Mesendoderm (in vitro differentiated cells): ENCODE measurements around the gene CTCFL.

Source experiments
- DNase-seq: peaks from one replicate; pipeline ENCODE4 v3.0.0; 2013
- H2AK5ac ChIP-seq: 2 replicates; pipeline ENCODE4 v1.6.1; 2013; ENCODE audit warnings: low read length, inconsistent platforms
- H2BK120ac ChIP-seq: 2 replicates; pipeline ENCODE4 v1.6.1; 2013; ENCODE audit warnings: low read depth, mild to moderate bottlenecking, low read length, moderate library complexity, mixed read lengths
- H2BK15ac ChIP-seq: replicated peaks from 2 replicates; pipeline ENCODE4 v1.6.1; 2013; ENCODE audit warnings: low read depth, mild to moderate bottlenecking, moderate library complexity
- H2BK5ac ChIP-seq: 2 replicates; pipeline ENCODE4 v1.6.1; 2013; ENCODE audit warnings: low read length, inconsistent platforms
- H3K18ac ChIP-seq: 2 replicates; pipeline ENCODE4 v1.6.1; 2013; ENCODE audit warnings: mild to moderate bottlenecking, low read length, mixed read lengths
- H3K23ac ChIP-seq: one replicate; pipeline ENCODE4 v1.6.1; 2013; ENCODE audit warnings: low read length
- H3K27ac ChIP-seq: 2 replicates; pipeline ENCODE4 v1.5.1; 2013; ENCODE audit warnings: low read depth, mild to moderate bottlenecking, inconsistent platforms, low read length, moderate library complexity
- H3K27me3 ChIP-seq: 2 replicates; pipeline ENCODE4 v1.6.1; 2013; ENCODE audit warnings: low read length, control low read depth, mild to moderate bottlenecking, inconsistent platforms; ENCODE audit not compliant: insufficient read depth, poor library complexity
- H3K36me3 ChIP-seq: 2 replicates; pipeline ENCODE4 v1.6.1; 2013; ENCODE audit warnings: low read length, inconsistent platforms; ENCODE audit not compliant: control insufficient read depth, insufficient read depth
- H3K4ac ChIP-seq: one replicate; pipeline ENCODE4 v1.6.1; 2013; ENCODE audit warnings: low read depth, mild to moderate bottlenecking, low read length, moderate library complexity
- H3K4me1 ChIP-seq: 2 replicates; pipeline ENCODE4 v1.6.1; 2013; ENCODE audit warnings: low read depth, low read length, inconsistent platforms; ENCODE audit not compliant: control insufficient read depth
- H3K4me2 ChIP-seq: 2 replicates; pipeline ENCODE4 v1.6.1; 2013; ENCODE audit warnings: low read length
- H3K4me3 ChIP-seq: 2 replicates; pipeline ENCODE4 v1.5.1; 2013; ENCODE audit warnings: mild to moderate bottlenecking, low read length
- H3K56ac ChIP-seq: one replicate; pipeline ENCODE4 v1.6.1; 2013; ENCODE audit warnings: low read length
- H3K79me1 ChIP-seq: 2 replicates; pipeline ENCODE4 v1.6.1; 2013; ENCODE audit warnings: low read length, inconsistent platforms
- H3K79me2 ChIP-seq: 2 replicates; pipeline ENCODE4 v1.6.1; 2013; ENCODE audit warnings: mild to moderate bottlenecking, low read length; ENCODE audit not compliant: control insufficient read depth, insufficient read depth
- H3K9ac ChIP-seq: 2 replicates; pipeline ENCODE4 v1.6.1; 2013; ENCODE audit warnings: low read length, inconsistent platforms
- H4K5ac ChIP-seq: one replicate; pipeline ENCODE4 v1.6.1; 2013; ENCODE audit warnings: low read length
- H4K8ac ChIP-seq: one replicate; pipeline ENCODE4 v1.6.1; 2013; ENCODE audit warnings: low read depth, mild to moderate bottlenecking, control low read depth, low read length, moderate library complexity
- WGBS: extraction: QIAGEN DNeasy Blood & Tissue Kit; methylation state at CpG from one replicate; pipeline ENCODE4 v1.1.7; 2013; ENCODE audit warnings: low lambda C conversion rate, missing lambda C conversion rate; ENCODE audit not compliant: insufficient coverage; ENCODE audit errors: extremely low coverage; 5-methylcytosine and 5-hydroxymethylcytosine counted together

Gene CTCFL

GRCh38 chr20:57476641-57477461, 48.1 kb downstream of the CTCFL start:
- no peak overlapping the region for H3K27ac ChIP-seq
- no peaks in the 10 kb centered on the region for H3K79me2 ChIP-seq
- H4K5ac ChIP-seq = no peak overlapping the region
- DNase-seq = no peak
- no peak overlapping the region for H3K23ac ChIP-seq
- H3K9ac ChIP-seq = no peak overlapping the region
- H2BK5ac ChIP-seq = no peak overlapping the region
- H3K27me3 ChIP-seq = no peaks in the 10 kb centered on the region
- H4K8ac ChIP-seq = no peak overlapping the region
- H2BK120ac ChIP-seq = no peak overlapping the region
- no peak overlapping the region for H3K4ac ChIP-seq
- H3K4me3 ChIP-seq = no peak overlapping the region
- no peaks in the 10 kb centered on the region for H3K4me1 ChIP-seq
- H3K79me1 ChIP-seq = no peaks in the 10 kb centered on the region
- no peak overlapping the region for H2AK5ac ChIP-seq
- no peak overlapping the region for H3K56ac ChIP-seq
- H2BK15ac ChIP-seq = no peak overlapping the region
- no peaks in the 10 kb centered on the region for H3K36me3 ChIP-seq
- WGBS = no CpG with 5 or more reads among the region's 17 CpGs
- no peak overlapping the region for H3K18ac ChIP-seq
- no peak overlapping the region for H3K4me2 ChIP-seq

GRCh38 chr20:57476084-57476526, 48.8 kb downstream of the CTCFL start:
- Histone ChIP-seq H2BK15ac (no peak overlapping the region), H3K79me1 (no peaks in the 10 kb centered on the region), H4K5ac (no peak overlapping the region), H3K4me3 (no peak overlapping the region), H3K56ac (no peak overlapping the region), H4K8ac (no peak overlapping the region), H2BK5ac (no peak overlapping the region), H3K36me3 (no peaks in the 10 kb centered on the region), H3K23ac (no peak overlapping the region), H3K4me1 (no peaks in the 10 kb centered on the region), H2BK120ac (no peak overlapping the region), H3K79me2 (no peaks in the 10 kb centered on the region), H3K9ac (no peak overlapping the region), H3K27me3 (no peaks in the 10 kb centered on the region), H3K4me2 (no peak overlapping the region), H2AK5ac (no peak overlapping the region), H3K27ac (no peak overlapping the region), H3K4ac (no peak overlapping the region), H3K18ac (no peak overlapping the region)
- DNase-seq = no peak
- WGBS = no CpG with 5 or more reads among the region's 6 CpGs

GRCh38 chr20:57475388-57476083, 49.4 kb downstream of the CTCFL start:
- Histone ChIP-seq H3K23ac (no peak overlapping the region), H3K27me3 (no peaks in the 10 kb centered on the region), H3K79me1 (no peaks in the 10 kb centered on the region), H3K18ac (no peak overlapping the region), H3K27ac (no peak overlapping the region), H3K4me1 (peaks cover under 1% of the 10 kb centered on the region), H3K4me2 (no peak overlapping the region), H3K4ac (no peak overlapping the region), H3K9ac (no peak overlapping the region), H2BK120ac (no peak overlapping the region), H2BK5ac (no peak overlapping the region), H3K79me2 (no peaks in the 10 kb centered on the region), H3K4me3 (no peak overlapping the region), H2BK15ac (no peak overlapping the region), H3K36me3 (no peaks in the 10 kb centered on the region), H4K5ac (no peak overlapping the region), H4K8ac (no peak overlapping the region), H3K56ac (no peak overlapping the region), H2AK5ac (no peak overlapping the region)
- WGBS = no CpG with 5 or more reads among the region's 8 CpGs
- DNase-seq = no peak

- Histone ChIP-seq H3K36me3 (no peaks in the 10 kb centered on the region), H2AK5ac (no peak overlapping the region), H3K4ac (no peak overlapping the region), H3K9ac (no peak overlapping the region), H3K18ac (no peak overlapping the region), H3K4me3 (no peak overlapping the region), H4K5ac (no peak overlapping the region), H2BK5ac (no peak overlapping the region), H2BK15ac (no peak overlapping the region), H3K27me3 (no peaks in the 10 kb centered on the region), H4K8ac (no peak overlapping the region), H2BK120ac (no peak overlapping the region), H3K4me2 (no peak overlapping the region), H3K27ac (no peak overlapping the region), H3K79me2 (no peaks in the 10 kb centered on the region), H3K56ac (no peak overlapping the region), H3K79me1 (no peaks in the 10 kb centered on the region), H3K23ac (no peak overlapping the region), H3K4me1 (peaks cover 6% of the 10 kb centered on the region)
- no peak for DNase-seq
- no CpG with 5 or more reads among the region's 7 CpGs for WGBS
Observed at GRCh38 chr20:57474816-57475215, 50.1 kb downstream of the CTCFL start.

- Histone ChIP-seq H2BK120ac (no peak overlapping the region), H3K4me2 (no peak overlapping the region), H3K4ac (no peak overlapping the region), H3K79me1 (no peaks in the 10 kb centered on the region), H2BK15ac (no peak overlapping the region), H3K56ac (no peak overlapping the region), H2AK5ac (no peak overlapping the region), H3K79me2 (no peaks in the 10 kb centered on the region), H4K8ac (no peak overlapping the region), H2BK5ac (no peak overlapping the region), H3K27me3 (no peaks in the 10 kb centered on the region), H4K5ac (no peak overlapping the region), H3K23ac (no peak overlapping the region), H3K4me3 (no peak overlapping the region), H3K36me3 (no peaks in the 10 kb centered on the region), H3K18ac (no peak overlapping the region), H3K9ac (no peak overlapping the region), H3K4me1 (peaks cover 6% of the 10 kb centered on the region), H3K27ac (no peak overlapping the region)
- no CpG with 5 or more reads among the region's 2 CpGs for WGBS
- DNase-seq = no peak
Observed at GRCh38 chr20:57474205-57474604, 50.7 kb downstream of the CTCFL start.
